Panc1 (cell line): ENCODE measurements around the gene ERFL. TPM values are rescaled to one million over a fixed set of nuclear protein-coding genes. Genes with fewer than 3 reads are reported as not detected.

Source experiments
- ATAC-seq: fragments of 200-7000 bp; cut with Tn5 transposase; 2 replicates; pipeline ENCODE4 v1.9.1; 2020; ENCODE audit warnings: mild to moderate bottlenecking, moderate library complexity
- Bru-seq: library from RNA; stranded (reverse); fragments of 400-500 nt; gene quantifications from one replicate; lab custom pipeline; 2021; lab: Mats Ljungman, UMichigan
- BruChase-seq, 2 experiments: library from RNA; stranded (reverse); fragments of 400-500 nt; gene quantifications; one replicate each; lab custom pipeline; 2021; lab: Mats Ljungman, UMichigan
- BruUV-seq: library from RNA; stranded (reverse); fragments of 400-500 nt; replicated peaks from 2 replicates; lab custom pipeline; 2021; lab: Mats Ljungman, UMichigan
- CTCF ChIA-PET: fragments of 300-600 bp; sonication (Branson Sonifier 250); formaldehyde crosslinking; loops from one replicate; lab custom pipeline; 2022; ENCODE audit warnings: antibody characterized with exemption; lab: Charles Lee
- POLR2A ChIA-PET: fragments of 300-600 bp; sonication (Branson Sonifier 250); formaldehyde crosslinking; loops from one replicate; lab custom pipeline; 2022; ENCODE audit warnings: antibody characterized with exemption; lab: Charles Lee
- DNase-seq: peaks from one replicate; pipeline ENCODE4 v3.0.0-alpha.2; 2010; ENCODE audit warnings: low read depth, low spot score
- H3K27ac ChIP-seq: 2 replicates; pipeline ENCODE4 v1.5.1; 2011; ENCODE audit warnings: mild to moderate bottlenecking, low read length, inconsistent platforms
- H3K27me3 ChIP-seq: fragments of 200-500 bp; sonication (Bioruptor generic); 2 replicates; pipeline ENCODE4 v1.6.0; 2014; ENCODE audit warnings: low read length, inconsistent platforms; ENCODE audit not compliant: control insufficient read depth, insufficient read depth
- H3K36me3 ChIP-seq: fragments of 200-500 bp; sonication (Bioruptor generic); 2 replicates; pipeline ENCODE4 v1.5.1; 2014; ENCODE audit warnings: inconsistent platforms, mild to moderate bottlenecking, low read length, moderate library complexity; ENCODE audit not compliant: control insufficient read depth, insufficient read depth
- H3K4me1 ChIP-seq: 2 replicates; pipeline ENCODE4 v1.5.1; 2011; ENCODE audit warnings: inconsistent platforms, mild to moderate bottlenecking, low read length, moderate library complexity; ENCODE audit not compliant: control insufficient read depth, insufficient read depth
- H3K4me3 ChIP-seq, 2 experiments: 2 replicates each; pipeline ENCODE4 v1.5.1; 2011 to 2012; ENCODE audit warnings: low read depth in 2 of 2, low read length in 2 of 2, mild to moderate bottlenecking in 2 of 2, inconsistent platforms in 1 of 2, moderate library complexity in 1 of 2
- H3K9me3 ChIP-seq: fragments of 200-500 bp; sonication (Bioruptor generic); 2 replicates; pipeline ENCODE4 v1.5.1; 2014; ENCODE audit warnings: low read depth, mild to moderate bottlenecking, inconsistent platforms, low read length, moderate library complexity; ENCODE audit not compliant: control insufficient read depth, insufficient read depth
- CTCF ChIP-seq: fragments of 450-650 bp; IDR thresholded peaks from 2 replicates; pipeline ENCODE4 v1.5.1; 2017; ENCODE audit warnings: mild to moderate bottlenecking
- POLR2AphosphoS5 ChIP-seq: IDR thresholded peaks from 2 replicates; pipeline ENCODE4 v1.6.1; 2012; ENCODE audit warnings: mild to moderate bottlenecking, low read depth, low read length, moderate library complexity
- SIN3A ChIP-seq: IDR thresholded peaks from 2 replicates; pipeline ENCODE4 v1.6.1; 2012; ENCODE audit warnings: low read depth, mild to moderate bottlenecking, low read length, moderate library complexity, borderline replicate concordance; ENCODE audit not compliant: insufficient read depth
- TCF7L2 ChIP-seq: IDR thresholded peaks from 2 replicates; pipeline ENCODE4 v1.6.1; 2011; ENCODE audit warnings: mild to moderate bottlenecking, low read depth, low read length, inconsistent platforms
- in situ Hi-C: cut with HindIII; loops from 2 replicates; pipeline ENCODE4 v1.10.0; 2016; ENCODE audit warnings: low sequenced_read_pairs, low pct_unique_long_range_greater_than_20kb
- intact Hi-C: fragments of 100-400 bp; cut with micrococcal nuclease; formaldehyde crosslinking; loops from one replicate; pipeline ENCODE4 v1.10.0; 2022; ENCODE audit not compliant: unreplicated experiment
- long read RNA-seq: library from polyadenylated mRNA; unstranded; transcript quantifications from one replicate; pipeline ENCODE4 v2.0.0, GENCODE V29; 2021; ENCODE audit not compliant: unreplicated experiment
- polyA plus RNA-seq: library from polyadenylated mRNA; unstranded; fragments of >200 nt; gene quantifications from one replicate; pipeline ENCODE4 v1.2.1, GENCODE V29; 2012; ENCODE audit warnings: missing spikeins; ENCODE audit not compliant: insufficient read length
- total RNA-seq: library from RNA; stranded (reverse); gene quantifications from one replicate; pipeline ENCODE4 v1.2.1, GENCODE V29; 2021; ENCODE audit not compliant: unreplicated experiment
- TF ChIP-seq, protein P1 (sequence below), 2 experiments: IDR thresholded peaks; 2 replicates each; pipeline ENCODE4 v1.6.1; 2011 to 2012; ENCODE audit warnings: low read depth in 2 of 2, control low read depth in 1 of 2, low read length in 1 of 2, mild to moderate bottlenecking in 1 of 2, moderate library complexity in 1 of 2; ENCODE audit not compliant: insufficient read depth in 1 of 2

The ERFL gene
- total RNA-seq (0.18 TPM), Bru-seq, nascent RNA (percentile 9 among the genes with signal in this experiment), BruChase-seq, experiment 1, labeled RNA remaining after a 2-hour chase (percentile 14 among the genes with signal in this experiment), BruChase-seq, experiment 2, labeled RNA remaining after a 6-hour chase (percentile 20 among the genes with signal in this experiment)
- polyA plus RNA-seq, result 0.15 TPM
- long read RNA-seq, result 0 reads

DNA sequence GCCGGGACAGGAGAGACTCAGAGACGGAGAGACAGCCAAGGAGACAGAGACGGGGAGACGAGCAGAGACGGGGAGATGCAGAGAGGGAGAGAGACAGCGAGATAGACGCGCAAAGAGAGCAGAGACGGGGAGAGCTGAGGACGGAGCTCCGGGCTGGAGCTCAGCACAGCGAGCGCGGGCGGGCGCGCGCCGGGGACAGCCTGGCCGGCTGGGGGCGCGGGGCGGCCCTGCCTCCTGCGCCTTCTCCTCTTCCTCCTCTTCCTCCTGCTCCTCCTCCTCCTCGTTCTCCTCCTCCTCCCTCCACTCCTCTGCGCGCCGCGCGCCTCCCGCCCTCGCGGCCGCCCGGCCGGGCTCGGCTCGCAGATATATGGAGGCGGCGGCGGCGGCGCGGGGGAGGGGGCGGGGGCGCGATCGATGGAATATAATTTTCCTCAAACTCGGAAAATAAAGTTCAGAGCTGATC is at the start of gene ERFL:
Gene ERFL, minus strand, starts transcription at position 229 of the 463 bp plus-strand sequence. CDS start 15,530 bp downstream, outside the sequence.
- Histone ChIP-seq H3K4me1 (no peaks in the 10 kb centered on the region; the same call in 1 of the 2 replicates), H3K27ac (no peak within 1 kb of the TSS), H3K27me3 (peaks cover 3% of the 10 kb centered on the region; the same call in 1 of the 2 replicates), H3K9me3 (no peaks in the 10 kb centered on the region), H3K36me3 (no peaks in the 10 kb centered on the region), H3K4me3 (peak within 1 kb of the TSS; percentile 45 to 53)
- intact Hi-C loops (no loop called here), in situ Hi-C loops (no loop called here)
- ChIA-PET POLR2A (no interaction called here), CTCF (interaction anchor here (0.7 kb wide), 1 partner anchor 71 kb away, joined by 3 read pairs; no protein-coding TSS in a partner anchor)
- ATAC-seq (peak; percentile 59), DNase-seq (no peak)
- TF ChIP-seq TCF7L2 (no peak), SIN3A (no peak), POLR2AphosphoS5 (no peak), CTCF (no peak; the same call in 1 of the 2 replicates)
- TF ChIP-seq, protein P1, sequence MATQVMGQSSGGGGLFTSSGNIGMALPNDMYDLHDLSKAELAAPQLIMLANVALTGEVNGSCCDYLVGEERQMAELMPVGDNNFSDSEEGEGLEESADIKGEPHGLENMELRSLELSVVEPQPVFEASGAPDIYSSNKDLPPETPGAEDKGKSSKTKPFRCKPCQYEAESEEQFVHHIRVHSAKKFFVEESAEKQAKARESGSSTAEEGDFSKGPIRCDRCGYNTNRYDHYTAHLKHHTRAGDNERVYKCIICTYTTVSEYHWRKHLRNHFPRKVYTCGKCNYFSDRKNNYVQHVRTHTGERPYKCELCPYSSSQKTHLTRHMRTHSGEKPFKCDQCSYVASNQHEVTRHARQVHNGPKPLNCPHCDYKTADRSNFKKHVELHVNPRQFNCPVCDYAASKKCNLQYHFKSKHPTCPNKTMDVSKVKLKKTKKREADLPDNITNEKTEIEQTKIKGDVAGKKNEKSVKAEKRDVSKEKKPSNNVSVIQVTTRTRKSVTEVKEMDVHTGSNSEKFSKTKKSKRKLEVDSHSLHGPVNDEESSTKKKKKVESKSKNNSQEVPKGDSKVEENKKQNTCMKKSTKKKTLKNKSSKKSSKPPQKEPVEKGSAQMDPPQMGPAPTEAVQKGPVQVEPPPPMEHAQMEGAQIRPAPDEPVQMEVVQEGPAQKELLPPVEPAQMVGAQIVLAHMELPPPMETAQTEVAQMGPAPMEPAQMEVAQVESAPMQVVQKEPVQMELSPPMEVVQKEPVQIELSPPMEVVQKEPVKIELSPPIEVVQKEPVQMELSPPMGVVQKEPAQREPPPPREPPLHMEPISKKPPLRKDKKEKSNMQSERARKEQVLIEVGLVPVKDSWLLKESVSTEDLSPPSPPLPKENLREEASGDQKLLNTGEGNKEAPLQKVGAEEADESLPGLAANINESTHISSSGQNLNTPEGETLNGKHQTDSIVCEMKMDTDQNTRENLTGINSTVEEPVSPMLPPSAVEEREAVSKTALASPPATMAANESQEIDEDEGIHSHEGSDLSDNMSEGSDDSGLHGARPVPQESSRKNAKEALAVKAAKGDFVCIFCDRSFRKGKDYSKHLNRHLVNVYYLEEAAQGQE (IDR thresholded peaks at IDR 0.05; ENCODE audit: insufficient read depth in 1 of 2, low read depth in 2 of 2, low read length in 1 of 2), result no peak
- no TSS peak for BruUV-seq

GRCh38 chr19:41977916-41978315 is 49.7 kb upstream of the ERFL start:
- TF ChIP-seq SIN3A, result no peak
- intact Hi-C loops, result no loop called here
- ChIA-PET POLR2A (no interaction called here), CTCF (no interaction called here)
- DNase-seq, result no peak
- in situ Hi-C loops, result no loop called here
- no peaks in the 10 kb centered on the region for H3K9me3 ChIP-seq
- no peaks in the 10 kb centered on the region for H3K36me3 ChIP-seq
- no peak for ATAC-seq
- H3K4me1 ChIP-seq, result no peaks in the 10 kb centered on the region
- BruUV-seq, result no TSS peak
- no peak overlapping the region for H3K4me3 ChIP-seq
- no peak overlapping the region for H3K27ac ChIP-seq
- H3K27me3 ChIP-seq, result no peaks in the 10 kb centered on the region

DNA sequence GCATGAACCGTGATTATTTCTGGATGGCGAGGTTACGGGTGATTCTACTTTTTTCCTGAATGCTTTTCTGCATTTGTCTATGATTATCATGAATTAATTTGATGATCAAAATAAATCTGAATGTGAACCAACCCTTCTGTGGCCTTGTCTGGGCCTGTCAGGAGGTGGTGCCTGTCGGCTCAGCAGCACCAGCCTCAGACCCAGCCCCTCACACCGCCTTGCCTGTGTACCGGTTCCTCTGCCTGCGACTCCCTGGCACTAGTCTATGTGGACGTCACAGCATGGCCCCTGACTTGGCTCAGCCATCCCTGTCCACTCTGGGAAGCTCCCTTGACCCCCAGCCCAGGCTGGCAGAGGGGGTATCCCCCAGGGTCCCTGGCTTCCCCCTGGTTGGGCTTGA is 46.4 kb upstream of the ERFL start:
- TF ChIP-seq, protein P1 (IDR thresholded peaks at IDR 0.05; ENCODE audit: insufficient read depth in 1 of 2, low read depth in 2 of 2, low read length in 1 of 2), result no peak
- TF ChIP-seq POLR2AphosphoS5 (no peak), SIN3A (no peak), TCF7L2 (no peak), CTCF (no peak)
- H3K9me3 ChIP-seq, result no peaks in the 10 kb centered on the region
- no TSS peak for BruUV-seq
- no peak overlapping the region for H3K27ac ChIP-seq
- CTCF ChIA-PET, result no interaction called here
- H3K4me1 ChIP-seq, result no peaks in the 10 kb centered on the region
- POLR2A ChIA-PET, result interaction anchor here (0.6 kb wide), 1 partner anchor 75 kb away, joined by 4 read pairs; no protein-coding TSS in a partner anchor
- DNase-seq (no peak), ATAC-seq (no peak)
- no peaks in the 10 kb centered on the region for H3K36me3 ChIP-seq
- intact Hi-C loops (no loop called here), in situ Hi-C loops (no loop called here)
- no peaks in the 10 kb centered on the region for H3K27me3 ChIP-seq
- no peak overlapping the region for H3K4me3 ChIP-seq
